HAP-1 (cell line): ENCODE data around the gene PRPF40A.

Experiments used
- DNase-seq, 2 experiments: peaks; one replicate each; pipeline ENCODE4 v3.0.0-alpha.2; 2016 to 2020; ENCODE audit warnings: low spot score in 2 of 2
- H3K27me3 ChIP-seq: fragments of 250-450 bp; sonication (Bioruptor Pico); 2 replicates; pipeline ENCODE4 v1.5.1; 2020; ENCODE audit warnings: low read depth, mild to moderate bottlenecking, moderate library complexity
- H3K36me3 ChIP-seq: fragments of 250-450 bp; sonication (Bioruptor Pico); replicated peaks from 2 replicates; pipeline ENCODE4 v1.5.1; 2020; ENCODE audit warnings: mild to moderate bottlenecking
- H3K4me1 ChIP-seq: fragments of 250-450 bp; sonication (Bioruptor Pico); 2 replicates; pipeline ENCODE4 v1.5.1; 2020; ENCODE audit warnings: mild to moderate bottlenecking
- H3K4me3 ChIP-seq: fragments of 250-450 bp; sonication (Bioruptor Pico); 2 replicates; pipeline ENCODE4 v1.5.1; 2020; ENCODE audit warnings: mild to moderate bottlenecking, moderate library complexity
- H3K9me3 ChIP-seq: fragments of 250-450 bp; sonication (Bioruptor Pico); 2 replicates; pipeline ENCODE4 v1.5.1; 2020; ENCODE audit warnings: mild to moderate bottlenecking, moderate library complexity
- in situ Hi-C: fragments of 300-500 bp; cut with MboI; formaldehyde crosslinking; loops from 3 replicates; pipeline ENCODE4 v1.14.3; 2020; ENCODE audit warnings: low sequenced_read_pairs, inconsistent platforms, mixed read lengths

Gene PRPF40A

GRCh38 chr2:152617456-152618192 lies 99.6 kb downstream of the PRPF40A start:
- H3K4me3 ChIP-seq: no peak overlapping the region
- in situ Hi-C loops: no loop called here
- H3K27me3 ChIP-seq: no peaks in the 10 kb centered on the region
- H3K36me3 ChIP-seq: peaks cover 10% of the 10 kb centered on the region
- no peaks in the 10 kb centered on the region for H3K9me3 ChIP-seq
- no peaks in the 10 kb centered on the region for H3K4me1 ChIP-seq
- no peak for DNase-seq

- no peaks in the 10 kb centered on the region for H3K4me1 ChIP-seq
- no peaks in the 10 kb centered on the region for H3K27me3 ChIP-seq
- H3K36me3 ChIP-seq: peaks cover 10% of the 10 kb centered on the region
- no peaks in the 10 kb centered on the region for H3K9me3 ChIP-seq
- no peak for DNase-seq
- no peak overlapping the region for H3K4me3 ChIP-seq
- in situ Hi-C loops: no loop called here
Observed at GRCh38 chr2:152615177-152615576, 102.1 kb downstream of the PRPF40A start.

GRCh38 chr2:152613235-152613634 lies 104.0 kb downstream of the PRPF40A start:
- in situ Hi-C loops: no loop called here
- H3K9me3 ChIP-seq: no peaks in the 10 kb centered on the region
- no peak overlapping the region for H3K4me3 ChIP-seq
- H3K4me1 ChIP-seq: no peaks in the 10 kb centered on the region
- H3K27me3 ChIP-seq: no peaks in the 10 kb centered on the region
- DNase-seq: no peak
- peaks cover 10% of the 10 kb centered on the region for H3K36me3 ChIP-seq

DNA sequence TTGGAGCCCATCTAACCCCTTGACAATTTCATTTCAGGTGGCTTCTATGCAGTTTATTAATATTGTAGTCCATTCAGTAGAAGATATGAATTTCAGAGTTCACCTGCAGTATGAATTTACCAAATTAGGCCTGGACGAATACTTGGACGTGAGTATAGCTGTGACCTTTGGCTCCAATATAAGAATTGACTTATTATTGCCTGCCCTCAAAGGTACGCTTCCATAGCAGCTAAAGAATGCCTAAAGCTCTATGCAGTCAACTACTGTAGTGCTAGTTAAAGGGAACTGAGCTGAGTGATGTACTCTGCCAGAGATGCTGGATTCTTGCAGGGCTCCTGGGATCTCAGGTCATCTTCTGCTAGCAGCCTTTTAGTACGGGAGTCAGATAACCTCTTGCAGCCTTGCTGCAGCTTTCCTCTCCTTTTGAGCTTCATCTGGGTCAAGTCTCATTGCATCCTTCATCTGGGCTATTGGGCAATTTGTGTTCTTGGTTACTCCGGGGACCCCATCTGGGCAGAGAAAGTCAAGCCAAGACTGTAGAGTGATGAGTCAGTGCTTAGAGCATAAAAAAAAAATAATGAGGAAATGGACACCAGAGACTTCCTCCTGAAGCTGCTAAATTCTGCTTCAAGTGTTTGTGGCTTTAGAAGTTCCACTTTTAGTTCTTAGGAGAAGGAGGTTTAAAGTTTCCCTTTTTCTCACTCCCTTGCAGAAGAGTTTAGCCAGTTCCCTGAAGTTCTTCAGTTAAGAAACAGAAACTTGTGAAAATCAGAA lies 105.6 kb downstream of the PRPF40A start:
- in situ Hi-C loops: no loop called here
- Histone ChIP-seq H3K27me3 (no peaks in the 10 kb centered on the region), H3K36me3 (no peaks in the 10 kb centered on the region), H3K4me1 (no peaks in the 10 kb centered on the region), H3K9me3 (no peaks in the 10 kb centered on the region), H3K4me3 (no peak overlapping the region)
- DNase-seq: no peak

DNA sequence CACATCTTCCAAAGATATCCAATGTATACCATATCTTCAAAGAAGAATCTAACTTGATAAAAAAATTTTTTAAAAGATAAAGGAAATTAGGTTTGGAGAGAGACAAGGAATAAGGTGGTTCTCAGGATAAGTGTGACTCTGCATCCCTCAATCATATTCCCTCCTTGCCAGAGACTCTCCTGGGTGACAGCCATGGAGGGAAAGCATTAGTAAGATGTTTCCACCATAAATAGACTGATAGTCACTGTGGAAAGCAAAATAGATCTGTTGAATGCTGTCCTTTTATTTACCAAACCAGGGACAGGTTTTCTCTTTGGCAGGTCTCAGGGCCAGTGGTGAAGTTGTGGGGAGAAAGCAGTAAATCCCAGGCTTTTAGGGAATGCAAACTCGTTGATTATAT lies 107.6 kb downstream of the PRPF40A start:
- Histone ChIP-seq H3K27me3 (no peaks in the 10 kb centered on the region), H3K4me1 (no peaks in the 10 kb centered on the region), H3K4me3 (no peak overlapping the region), H3K9me3 (no peaks in the 10 kb centered on the region), H3K36me3 (no peaks in the 10 kb centered on the region)
- in situ Hi-C loops: no loop called here
- no peak for DNase-seq

DNA sequence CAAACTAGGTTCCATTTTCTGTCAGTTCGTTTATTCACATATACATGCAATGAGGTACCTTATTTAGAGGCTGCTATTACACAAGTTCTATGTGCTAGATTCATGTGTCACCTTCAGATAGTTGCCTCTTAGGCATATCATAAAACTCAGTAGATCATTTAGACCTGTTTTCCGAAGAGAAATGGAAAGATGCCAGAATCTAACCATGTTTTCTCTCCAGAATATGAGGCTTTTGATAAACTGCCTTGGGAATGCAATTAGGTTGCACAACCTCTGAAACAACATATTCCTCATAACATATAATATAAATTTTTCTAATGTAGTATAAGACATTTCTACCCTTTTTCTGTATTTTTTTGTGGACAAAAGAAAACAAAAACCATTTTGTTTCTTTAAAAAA lies 108.1 kb downstream of the PRPF40A start:
- no peaks in the 10 kb centered on the region for H3K36me3 ChIP-seq
- H3K4me1 ChIP-seq: no peaks in the 10 kb centered on the region
- in situ Hi-C loops: no loop called here
- no peaks in the 10 kb centered on the region for H3K27me3 ChIP-seq
- no peak for DNase-seq
- no peak overlapping the region for H3K4me3 ChIP-seq
- H3K9me3 ChIP-seq: no peaks in the 10 kb centered on the region

DNA sequence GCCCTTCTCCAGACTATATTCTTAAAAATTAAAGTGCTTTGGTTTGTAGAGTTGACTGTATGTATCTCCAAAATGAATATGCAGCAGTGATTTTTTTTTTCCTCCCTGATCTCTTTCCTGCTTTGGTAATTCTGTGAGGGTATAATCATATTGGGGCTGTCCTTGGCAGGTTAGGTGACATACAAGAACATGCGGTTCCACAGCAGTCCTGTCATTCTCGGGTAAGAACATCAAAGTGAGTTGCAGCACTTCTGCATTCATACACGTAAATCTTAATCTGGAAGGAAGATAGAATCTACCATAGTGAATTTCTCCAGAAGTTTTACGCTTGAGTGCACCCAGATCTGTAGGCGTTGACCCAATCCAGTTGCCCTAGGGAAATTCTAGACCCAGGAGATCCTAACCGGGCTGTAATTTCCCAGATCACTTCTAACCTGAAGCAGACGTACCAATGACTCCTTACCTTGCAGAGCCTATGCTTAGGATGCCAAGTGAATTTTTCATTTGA lies 109.4 kb downstream of the PRPF40A start:
- no peak for DNase-seq
- no peaks in the 10 kb centered on the region for H3K4me1 ChIP-seq
- H3K9me3 ChIP-seq: no peaks in the 10 kb centered on the region
- in situ Hi-C loops: no loop called here
- H3K27me3 ChIP-seq: no peaks in the 10 kb centered on the region
- H3K36me3 ChIP-seq: no peaks in the 10 kb centered on the region
- H3K4me3 ChIP-seq: no peak overlapping the region

- H3K4me1 ChIP-seq: no peaks in the 10 kb centered on the region
- DNase-seq: no peak
- H3K27me3 ChIP-seq: no peaks in the 10 kb centered on the region
- no peaks in the 10 kb centered on the region for H3K36me3 ChIP-seq
- no peaks in the 10 kb centered on the region for H3K9me3 ChIP-seq
- no peak overlapping the region for H3K4me3 ChIP-seq
- in situ Hi-C loops: no loop called here
Observed at GRCh38 chr2:152606941-152607340, 110.3 kb downstream of the PRPF40A start.

GRCh38 chr2:152606081-152606480 lies 111.2 kb downstream of the PRPF40A start:
- Histone ChIP-seq H3K9me3 (no peaks in the 10 kb centered on the region), H3K4me3 (no peak overlapping the region), H3K36me3 (no peaks in the 10 kb centered on the region), H3K4me1 (no peaks in the 10 kb centered on the region), H3K27me3 (no peaks in the 10 kb centered on the region)
- DNase-seq: no peak
- in situ Hi-C loops: no loop called here

GRCh38 chr2:152603166-152603565 lies 114.1 kb downstream of the PRPF40A start:
- DNase-seq: no peak
- H3K9me3 ChIP-seq: no peaks in the 10 kb centered on the region
- in situ Hi-C loops: no loop called here
- no peaks in the 10 kb centered on the region for H3K27me3 ChIP-seq
- no peaks in the 10 kb centered on the region for H3K36me3 ChIP-seq
- no peak overlapping the region for H3K4me3 ChIP-seq
- no peaks in the 10 kb centered on the region for H3K4me1 ChIP-seq

DNA sequence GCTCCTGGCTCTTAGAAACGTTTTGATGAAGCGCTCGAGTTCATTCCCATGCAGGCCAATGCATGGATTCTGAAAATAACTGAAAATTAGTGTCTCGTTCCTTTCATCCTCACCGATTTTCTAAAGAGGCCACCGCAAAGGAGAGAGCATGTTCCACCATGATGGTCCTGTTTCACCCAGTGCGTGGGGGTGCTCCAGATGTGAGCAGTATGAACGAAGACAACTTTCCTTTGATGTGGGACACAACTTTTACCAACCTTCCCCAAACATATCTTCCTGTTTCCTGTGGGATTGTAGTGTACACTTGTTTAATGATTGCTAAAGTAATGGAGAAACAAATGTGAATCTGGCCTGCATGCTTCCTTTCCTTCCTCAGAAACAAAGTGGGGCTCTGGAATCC lies 114.5 kb downstream of the PRPF40A start:
- H3K4me3 ChIP-seq: no peak overlapping the region
- no peaks in the 10 kb centered on the region for H3K9me3 ChIP-seq
- H3K36me3 ChIP-seq: no peaks in the 10 kb centered on the region
- in situ Hi-C loops: no loop called here
- DNase-seq: no peak
- no peaks in the 10 kb centered on the region for H3K4me1 ChIP-seq
- no peaks in the 10 kb centered on the region for H3K27me3 ChIP-seq
